Pons (tissue), 1 donor: ENCODE data around the gene MAEA.

Experiments
- DNase-seq: peaks from one replicate; pipeline ENCODE4 v3.0.0-alpha.2; 2016; ENCODE audit warnings: low spot score

The MAEA gene

DNA sequence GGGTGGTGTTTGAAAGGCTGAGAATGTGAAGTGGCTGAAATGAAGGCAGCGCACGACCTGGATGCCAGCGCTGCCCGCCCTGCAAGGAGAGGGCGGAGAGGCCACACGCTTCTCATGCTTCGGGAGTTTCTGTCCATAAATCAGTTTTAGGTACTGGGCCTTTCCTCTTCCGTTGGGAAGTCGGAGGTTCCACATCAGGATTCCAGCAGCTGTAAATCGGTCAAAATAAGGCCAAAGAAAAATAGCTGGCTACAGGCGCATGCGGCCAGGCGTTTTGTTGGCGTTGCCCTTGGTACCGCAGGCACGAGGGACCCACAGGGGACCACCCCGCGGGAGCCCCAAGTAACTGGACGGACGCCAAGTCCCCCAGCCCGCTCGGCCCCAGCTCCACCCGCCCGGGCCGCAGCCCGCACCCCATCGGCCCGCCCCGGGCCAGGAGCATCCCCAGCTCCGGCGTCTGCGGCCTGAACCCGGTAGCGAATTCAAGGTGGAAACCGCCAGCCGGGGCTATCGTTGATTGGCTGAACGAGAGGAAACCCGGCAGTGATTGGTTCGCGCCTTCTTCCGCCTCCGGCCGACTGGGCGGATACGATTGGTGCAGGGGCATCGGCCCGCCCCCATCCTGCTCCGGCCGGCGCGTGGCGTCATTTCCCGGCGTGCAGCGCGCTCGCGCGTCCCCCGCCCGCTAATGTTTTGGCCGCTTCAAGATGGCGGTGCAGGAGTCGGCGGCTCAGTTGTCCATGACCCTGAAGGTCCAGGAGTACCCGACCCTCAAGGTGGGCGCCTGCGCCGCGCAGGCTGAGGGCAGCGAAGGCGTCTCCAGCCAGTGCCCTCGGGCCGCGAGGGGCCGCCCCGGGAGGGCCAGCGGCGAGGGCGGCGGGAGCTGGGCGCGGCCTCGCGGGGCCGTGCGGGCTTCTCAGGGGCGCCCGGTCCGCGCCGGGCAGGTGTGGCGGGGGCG is at the start of gene MAEA:
MAEA (plus strand) TSS at position 685 of the 958 bp plus-strand sequence; CDS start at position 708, 23 bp downstream.
- DNase-seq = peak; percentile 95

DNA sequence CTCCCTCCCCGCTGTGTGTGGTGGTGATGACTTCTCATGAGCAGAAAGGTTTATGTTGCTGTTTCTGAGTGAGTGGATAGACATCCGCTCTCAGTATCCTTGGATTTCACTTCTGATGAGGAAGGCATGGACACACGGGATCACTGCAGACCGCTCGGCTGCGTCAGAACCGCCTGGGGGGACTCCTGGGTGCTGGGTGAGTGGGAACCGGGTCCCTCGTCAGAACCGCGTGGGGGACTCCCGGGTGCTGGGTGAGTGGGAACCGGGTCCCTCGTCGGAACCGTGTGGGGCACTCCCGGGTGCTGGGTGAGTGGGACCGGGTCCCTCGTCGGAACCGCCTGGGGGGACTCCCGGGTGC is 49.8 kb upstream of the MAEA start:
- no peak for DNase-seq

DNA sequence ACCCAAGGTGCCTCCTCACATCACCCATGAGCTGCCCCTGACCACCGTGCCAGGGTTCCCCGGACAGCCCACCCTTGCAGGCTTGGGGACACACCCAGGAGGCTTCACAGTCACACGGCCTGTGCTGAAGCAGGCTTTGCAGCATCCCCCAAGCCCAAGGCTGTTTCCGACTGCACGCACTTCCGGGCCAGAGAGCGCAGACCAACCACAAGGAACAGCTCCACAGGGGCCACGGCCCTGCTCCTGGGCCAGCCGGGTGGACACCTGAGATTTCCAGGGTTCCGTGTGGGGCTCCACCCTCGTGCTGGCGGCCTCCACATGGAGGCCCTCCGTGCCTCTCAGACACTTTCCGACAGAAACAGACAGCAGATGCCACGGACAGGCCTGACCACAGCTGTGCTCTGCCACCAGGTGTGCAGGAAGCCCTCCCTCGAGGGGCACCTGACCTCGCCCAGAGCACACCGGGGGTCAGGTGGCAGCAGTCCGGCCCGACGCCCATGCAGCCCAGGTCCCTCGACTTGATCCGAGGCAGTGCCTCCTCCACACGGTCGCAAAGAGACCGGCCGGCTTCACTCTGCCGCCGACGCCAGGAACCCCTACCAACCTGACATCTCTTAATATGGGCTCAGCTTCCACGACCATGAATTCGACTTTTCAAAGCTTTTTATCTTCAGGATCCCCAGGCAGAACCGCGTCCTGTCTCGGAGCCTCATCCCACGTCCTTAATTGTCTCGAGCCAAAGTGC is 48.8 kb upstream of the MAEA start:
- DNase-seq = no peak

DNA sequence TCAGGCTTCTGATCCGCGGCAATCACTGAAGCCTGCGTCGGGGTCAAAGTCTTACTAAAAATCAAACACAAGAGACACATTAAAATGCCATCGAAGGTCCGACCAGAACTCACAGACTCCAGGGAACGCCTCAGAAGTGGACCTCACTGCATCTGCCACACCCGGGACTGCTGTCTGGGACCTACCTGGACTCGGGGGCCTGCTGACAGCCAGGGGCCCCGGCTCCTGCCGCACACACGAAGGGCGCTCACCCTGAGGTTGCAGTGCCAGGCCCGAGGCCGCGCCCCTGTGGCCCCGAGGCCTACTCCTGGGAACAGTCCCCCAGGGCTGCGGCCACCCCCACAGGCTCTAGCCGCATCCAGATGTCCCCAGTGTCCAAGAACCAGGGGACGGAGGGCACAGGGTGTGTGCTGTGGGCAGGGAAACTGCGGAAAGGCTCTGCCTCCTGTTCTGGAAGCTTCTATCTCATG is 48.2 kb upstream of the MAEA start:
- no peak for DNase-seq

DNA sequence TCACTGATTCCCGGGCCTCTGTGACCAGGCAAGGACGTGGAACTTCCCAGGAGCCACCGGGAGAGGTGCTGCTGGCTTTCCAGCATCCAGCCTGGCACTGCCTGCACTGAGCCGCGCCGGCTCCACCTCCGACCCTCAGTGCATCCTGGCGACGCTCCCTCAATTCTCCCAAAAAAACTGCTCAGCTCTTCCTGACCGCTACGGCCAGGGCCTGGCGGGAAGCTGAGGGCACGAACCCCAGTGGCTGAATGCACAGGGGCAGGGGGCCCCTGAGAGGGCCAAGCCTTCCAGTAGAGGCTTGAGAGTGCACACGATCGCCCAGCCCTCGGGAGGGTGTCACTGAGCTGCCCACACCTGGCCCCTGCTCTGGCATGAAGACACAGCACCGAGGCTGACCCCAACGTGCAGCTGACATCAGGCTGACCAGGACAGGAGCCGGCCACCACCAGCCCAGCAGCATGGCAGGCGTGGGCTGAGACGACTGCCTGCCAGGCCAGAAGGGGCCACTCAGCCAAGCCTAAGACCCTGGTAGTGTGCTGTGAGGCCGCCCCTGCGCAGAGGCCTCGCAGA is 47.7 kb upstream of the MAEA start:
- DNase-seq = no peak

DNA sequence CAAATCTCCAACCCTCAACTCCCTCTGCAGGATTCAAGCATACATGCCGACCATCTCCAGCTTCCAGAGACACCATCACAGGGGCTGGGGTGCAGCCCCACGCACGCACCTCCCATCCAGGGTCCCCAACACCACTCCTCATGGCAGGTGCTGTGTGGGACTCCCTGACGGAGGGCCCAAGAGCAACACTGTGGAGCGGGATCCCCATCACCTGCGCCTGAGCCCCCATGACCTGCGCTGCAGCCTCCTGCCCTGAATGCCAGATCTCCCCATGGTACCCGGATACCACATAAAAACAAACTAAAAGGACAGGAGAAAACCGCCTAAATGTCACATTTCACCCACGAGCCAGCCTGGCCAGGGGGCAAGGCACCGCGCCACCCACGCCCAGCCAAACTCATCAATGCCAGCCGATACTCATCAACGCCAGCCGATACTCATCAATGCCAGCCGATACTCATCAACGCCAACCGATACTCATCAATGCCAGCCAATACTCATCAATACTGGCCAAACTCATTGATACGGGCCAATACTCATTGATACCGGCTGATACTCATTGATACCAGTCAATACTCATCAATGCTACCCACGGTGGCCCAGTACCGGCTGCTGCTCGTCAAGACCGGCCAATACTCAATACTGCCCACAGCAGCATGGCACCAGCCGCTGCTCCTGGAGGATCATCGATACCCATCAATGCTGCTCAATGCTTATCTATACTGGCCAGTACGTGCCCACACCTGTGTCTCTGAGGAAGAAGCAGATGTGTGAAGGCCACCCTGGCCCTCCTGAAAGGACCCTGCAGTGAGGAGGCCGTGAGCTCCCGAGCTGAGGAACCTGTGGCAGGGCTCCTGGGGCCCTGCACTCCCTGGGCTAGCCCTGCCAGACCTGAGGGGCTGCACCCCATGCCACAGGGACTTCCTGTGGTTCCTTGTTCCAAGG is 46.9 kb upstream of the MAEA start:
- no peak for DNase-seq

DNA sequence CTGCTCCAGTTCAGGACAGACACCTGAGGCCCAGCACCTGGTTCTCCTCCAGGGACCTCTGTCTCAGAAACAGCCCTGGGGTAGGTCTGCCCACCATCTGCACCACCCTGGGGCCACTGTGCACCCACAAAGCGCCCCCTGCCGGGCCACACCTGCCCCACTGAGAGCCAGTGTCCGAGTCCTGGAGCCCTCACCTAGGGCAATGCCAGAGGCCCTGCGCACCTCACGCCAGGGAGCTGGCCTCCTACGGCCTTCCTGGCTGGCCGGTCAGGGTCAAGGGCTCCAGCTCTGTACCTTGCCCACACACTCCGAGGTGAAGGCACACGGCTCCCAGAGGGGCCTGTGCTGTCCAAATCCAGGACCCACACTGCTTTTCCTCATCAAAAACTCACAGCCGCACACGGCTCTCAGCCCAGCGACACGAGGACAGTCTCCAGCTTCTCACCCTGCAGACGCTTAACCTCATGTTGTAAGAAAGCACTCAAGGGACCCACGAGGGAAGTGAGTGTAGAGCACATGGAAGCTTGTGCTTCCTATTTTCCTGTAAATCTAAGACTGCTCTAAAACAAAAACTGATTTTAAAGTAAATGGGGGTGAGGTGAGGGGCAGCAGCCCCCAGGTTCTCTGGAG is 46.1 kb upstream of the MAEA start:
- DNase-seq = peak; percentile 72

DNA sequence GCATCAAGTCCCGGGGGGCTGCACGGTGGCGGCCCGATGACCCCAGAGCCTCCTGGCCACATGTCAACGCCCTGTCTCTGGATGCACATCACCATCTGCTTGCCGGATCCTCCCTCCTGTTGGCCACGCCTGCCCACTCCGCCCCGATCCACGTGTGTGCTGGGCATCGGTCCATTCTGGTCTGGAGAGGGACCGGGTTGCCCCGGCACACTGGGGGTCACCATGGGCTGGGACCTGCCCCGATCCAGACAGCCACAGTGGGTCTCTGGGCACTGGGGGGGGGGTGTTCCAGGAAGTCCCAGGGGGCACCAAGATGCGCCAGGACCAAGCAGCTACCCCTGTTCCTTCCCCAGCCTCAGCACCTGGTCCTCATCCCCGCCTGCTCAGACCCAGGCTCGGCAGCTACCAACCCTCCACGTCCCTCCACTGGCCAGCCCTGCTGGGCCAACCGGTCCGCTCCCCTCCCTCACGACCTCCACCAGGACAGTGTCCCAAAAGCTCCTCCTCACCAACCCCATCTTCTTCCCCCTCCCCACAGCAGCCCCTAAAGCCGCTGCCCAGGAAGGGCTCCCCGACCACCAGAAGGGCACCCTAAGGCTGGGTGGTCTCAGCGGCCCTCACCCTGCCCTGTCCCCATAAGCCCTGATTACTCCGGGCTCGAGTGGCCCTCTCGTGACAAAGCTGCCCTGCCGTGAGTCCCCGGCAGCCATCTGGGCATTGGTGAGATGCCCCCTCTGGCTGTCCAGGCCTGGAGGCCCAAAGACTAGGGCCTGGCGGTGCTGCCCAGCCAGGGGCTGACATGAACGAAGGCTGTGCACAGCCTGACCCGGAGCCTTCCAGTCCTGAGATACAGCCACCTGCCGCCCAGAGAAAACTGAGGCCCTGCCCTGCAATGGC is 45.4 kb upstream of the MAEA start:
- no peak for DNase-seq

DNA sequence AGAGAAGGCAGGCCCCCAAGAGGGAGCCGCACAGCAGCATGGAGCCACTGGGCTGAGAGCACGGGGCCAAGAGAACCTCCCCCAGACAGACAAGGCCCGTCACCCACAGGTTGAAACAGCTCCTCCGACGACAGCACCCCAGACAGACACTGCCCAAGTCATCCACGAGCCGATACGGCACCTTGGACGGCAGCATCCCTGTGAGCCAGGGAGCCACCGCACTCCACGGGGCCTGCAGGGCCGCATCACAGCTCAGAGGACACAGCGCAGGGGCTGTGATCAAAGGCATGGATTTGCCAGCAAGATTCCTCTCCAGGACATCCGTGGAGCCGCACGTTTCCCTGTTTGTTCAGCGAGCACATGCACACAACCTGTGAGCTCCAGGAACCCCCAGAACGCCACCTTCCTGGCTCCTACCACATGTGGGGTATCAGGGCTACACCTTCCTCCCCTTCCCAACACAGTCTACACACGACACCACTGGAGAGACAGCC is 44.7 kb upstream of the MAEA start:
- DNase-seq = no peak

DNA sequence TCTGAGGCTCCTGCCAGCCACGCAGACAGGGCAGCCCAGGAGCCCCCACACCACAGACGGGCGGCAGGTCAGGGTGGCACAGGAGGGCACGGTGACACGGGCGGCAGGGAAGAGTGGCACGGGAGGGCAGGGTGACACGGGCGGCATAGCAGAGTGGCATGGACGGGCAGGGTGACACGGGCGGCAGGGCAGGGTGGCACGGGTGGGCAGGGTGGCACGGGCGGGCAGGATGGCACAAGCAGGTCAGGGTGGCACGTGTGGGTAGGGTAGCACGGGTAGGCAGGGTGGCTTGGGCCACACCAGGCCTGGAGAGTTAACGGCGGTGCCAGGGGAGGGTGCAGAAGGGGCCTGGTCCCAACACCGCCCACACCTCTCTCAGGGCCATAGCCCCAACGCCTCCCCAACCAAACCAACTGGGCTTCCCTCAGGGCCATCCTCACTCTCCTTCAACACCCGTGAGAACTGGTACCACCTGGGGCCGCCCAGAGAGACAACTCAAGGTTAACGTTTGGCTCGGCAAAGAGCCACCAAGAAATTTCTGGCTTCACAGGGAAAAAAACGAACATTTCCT is 44.1 kb upstream of the MAEA start:
- DNase-seq = no peak

DNA sequence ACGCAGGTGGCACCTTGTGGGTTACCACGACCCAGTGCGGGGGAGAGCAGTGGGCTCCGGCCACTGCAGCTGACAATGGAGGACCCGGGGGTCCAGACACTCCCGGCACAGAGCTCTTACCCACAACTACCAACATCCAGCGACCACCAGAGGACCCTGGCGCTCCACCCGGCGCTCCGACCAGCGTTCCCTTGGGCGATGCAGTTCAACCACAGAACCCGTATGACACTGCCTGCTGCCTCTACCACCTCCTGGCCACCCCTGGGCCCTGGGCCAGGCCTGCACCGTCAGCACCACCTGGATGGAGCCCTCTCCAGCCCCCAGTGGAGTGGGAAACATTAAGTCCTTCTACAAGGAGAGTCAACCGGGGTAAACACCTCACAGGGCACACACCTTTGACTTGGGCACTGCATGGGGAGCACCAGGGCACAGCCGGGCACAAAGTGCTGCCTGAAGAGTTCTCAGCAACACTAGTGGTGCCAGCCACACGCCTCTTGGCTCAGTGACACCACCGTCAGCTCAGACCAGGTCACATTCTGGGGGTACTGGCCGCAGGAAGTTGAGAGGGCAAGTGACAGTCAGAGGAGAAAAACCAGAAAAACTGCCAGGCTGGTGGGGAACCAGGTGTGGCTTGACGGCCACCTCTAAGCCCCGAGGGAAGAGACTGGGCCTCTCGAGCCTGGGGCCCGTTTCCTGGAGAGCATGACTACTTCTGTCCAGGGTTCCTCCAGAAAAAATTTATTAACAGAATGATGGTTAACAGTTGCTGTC is 43.4 kb upstream of the MAEA start:
- no peak for DNase-seq

DNA sequence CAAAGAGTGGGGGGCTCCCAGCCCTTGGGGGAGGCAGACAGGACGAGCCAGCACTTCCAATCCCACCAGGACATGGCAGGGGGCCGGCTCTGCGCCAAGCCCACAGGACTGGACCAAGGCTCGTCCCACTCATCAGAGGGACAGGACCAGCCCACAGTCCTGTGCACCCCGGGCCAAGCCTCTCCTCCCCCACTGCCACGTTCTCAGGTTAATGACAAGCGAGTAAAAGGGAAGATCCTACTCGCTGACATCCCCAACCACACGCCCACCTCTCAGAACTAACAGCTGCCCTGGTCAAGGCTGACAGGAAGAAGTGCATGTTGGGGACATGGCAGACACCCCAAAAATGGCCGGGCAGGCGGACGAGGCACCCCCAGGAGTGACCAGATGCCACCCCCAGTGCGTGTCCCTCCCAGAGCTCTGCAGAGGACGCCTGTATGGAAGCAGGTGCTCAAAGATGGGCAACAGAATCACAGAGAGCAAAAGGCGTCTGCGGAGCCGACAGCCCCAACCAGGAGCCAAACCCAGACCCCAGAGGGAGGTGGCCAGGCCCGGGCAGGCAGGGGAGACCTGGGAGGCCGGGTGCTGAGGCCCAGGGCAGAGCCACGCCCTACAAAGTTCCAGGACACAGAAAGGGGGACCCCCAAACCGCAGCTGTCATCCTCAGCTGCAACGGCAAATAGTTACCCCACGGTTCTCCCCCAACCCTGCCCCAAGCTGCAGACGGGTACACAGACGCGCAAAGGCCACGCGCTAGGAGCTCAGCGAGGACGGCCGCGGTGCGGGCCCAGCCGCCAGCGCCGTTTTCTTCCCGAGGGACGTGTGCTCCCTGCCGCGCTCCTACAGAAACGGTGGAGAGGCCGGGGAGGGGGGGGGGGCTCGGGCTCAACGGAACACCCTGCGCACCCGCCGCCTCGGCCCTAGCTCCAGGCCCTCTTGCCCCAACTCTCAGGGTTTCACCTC is 42.5 kb upstream of the MAEA start:
- DNase-seq = no peak

DNA sequence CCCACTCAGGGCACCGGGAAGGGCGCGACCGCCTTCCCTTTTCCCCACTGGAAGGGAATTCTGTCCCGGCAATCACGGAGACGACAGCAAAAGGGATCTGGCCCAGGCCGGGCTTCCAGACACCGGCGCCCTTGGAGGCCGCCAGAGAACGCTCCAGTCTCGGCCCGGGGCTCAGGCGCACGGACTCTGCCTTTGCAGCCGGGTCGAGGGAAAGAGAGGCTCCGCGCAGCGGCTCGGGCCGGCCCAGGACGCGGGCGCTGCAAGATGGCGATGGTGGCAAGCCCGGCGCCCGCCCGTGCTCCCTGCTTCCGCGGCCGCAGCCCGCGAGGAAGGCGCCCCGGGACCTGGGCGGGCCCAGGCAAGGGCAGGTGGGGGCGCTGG is 41.8 kb upstream of the MAEA start:
- DNase-seq = peak; percentile 8

DNA sequence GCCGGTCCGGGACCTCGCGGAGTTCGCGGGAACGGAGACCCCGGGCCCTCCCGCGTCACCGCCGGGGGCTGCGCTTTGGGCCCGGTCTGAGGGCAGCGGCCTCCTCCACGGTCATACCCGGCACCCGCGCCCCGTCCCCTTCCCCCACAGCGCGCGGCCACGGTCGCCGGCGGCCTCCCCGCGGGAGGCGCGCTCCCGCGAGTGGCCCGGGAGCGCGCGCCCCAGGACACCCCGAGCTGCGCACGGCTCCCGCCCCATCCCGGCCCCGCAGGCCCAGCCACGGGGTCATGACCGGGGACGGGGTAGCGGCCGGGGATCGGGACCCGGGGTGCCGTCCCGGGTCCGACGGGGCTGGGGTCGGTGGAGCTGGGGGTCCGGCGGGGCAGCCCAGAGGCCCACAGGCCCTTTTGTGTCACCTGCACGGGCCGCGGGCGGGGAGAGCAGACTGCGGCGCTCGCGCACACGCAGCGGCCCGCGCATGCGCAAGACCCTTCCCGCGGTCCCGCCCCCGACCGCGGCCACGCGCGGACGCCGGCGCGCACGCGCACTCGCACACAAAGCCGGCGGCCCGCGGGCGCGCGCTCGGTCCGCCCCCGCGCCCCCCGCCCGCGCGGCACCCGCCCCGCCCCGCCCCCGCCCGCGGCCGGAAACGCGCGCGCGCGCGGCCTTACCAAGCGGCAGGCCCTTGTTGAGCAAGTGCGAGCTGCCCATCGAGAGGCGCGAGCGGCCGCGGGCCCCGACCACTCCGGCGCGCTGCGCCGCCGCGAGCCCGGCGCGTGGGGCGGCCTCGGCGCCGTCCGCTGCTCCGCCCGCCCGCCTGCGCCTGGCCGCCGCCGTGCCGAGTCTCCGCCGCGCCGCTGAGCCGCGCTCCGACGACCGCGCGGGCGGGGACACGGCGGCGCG is 41.2 kb upstream of the MAEA start, which contains the start of gene CTBP1:
CTBP1 (minus strand) TSS at position 886 of the 903 bp plus-strand sequence. CDS start 7,799 bp downstream, outside the sequence.
- peak; percentile 75 for DNase-seq

DNA sequence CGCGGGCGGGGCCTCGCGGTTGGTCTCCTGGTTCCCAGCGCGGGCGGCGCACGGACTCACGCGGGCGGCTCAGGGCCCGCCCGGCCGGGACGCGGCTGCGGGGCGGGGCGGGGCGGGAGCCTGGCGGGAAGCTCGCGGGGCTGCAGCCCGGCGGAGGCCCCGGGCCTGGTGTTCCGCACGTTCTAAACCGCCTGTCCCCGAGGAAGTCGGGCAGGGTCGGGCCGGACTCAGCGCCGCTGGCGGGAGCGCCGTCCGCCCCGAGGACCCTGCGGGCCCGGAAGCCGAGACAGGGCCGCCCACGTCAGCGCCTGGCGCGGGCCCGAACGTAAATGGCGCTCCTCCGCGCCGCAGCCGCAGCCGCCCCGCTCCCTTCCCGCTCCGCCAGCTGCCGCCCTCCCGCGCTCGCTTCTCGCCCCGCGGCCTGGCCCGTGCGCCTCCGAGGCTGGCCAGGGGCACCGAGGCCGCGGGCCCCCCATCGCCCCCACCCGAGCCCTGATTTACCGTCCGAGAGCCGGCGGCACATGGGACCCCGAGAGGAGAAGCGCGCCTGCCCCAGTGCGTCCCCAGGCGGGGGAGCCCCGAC is 40.5 kb upstream of the MAEA start:
- peak; percentile 82 for DNase-seq
